Suprapubic skin (tissue), 4 donors: ENCODE results near the gene SH2B3. TPM values are rescaled to one million over a fixed set of nuclear protein-coding genes. Genes with fewer than 3 reads are reported as not detected.

Experiments
- DNase-seq, 2 donors: peaks; one replicate each; pipeline ENCODE4 v3.0.0-alpha.2; 2019; ENCODE audit warnings: low spot score in 2 of 2
- H3K27ac ChIP-seq: fragments of 200-600 bp; sonication (generic); one replicate; pipeline ENCODE4 v1.5.1; 2019
- H3K27me3 ChIP-seq: fragments of 200-600 bp; sonication (generic); one replicate; pipeline ENCODE4 v1.5.1; 2019
- H3K36me3 ChIP-seq: fragments of 200-600 bp; sonication (generic); one replicate; pipeline ENCODE4 v1.5.1; 2019
- H3K4me1 ChIP-seq: fragments of 200-600 bp; sonication (generic); one replicate; pipeline ENCODE4 v1.5.1; 2019
- H3K4me3 ChIP-seq: fragments of 200-600 bp; sonication (generic); one replicate; pipeline ENCODE4 v1.5.1; 2019; ENCODE audit warnings: mild to moderate bottlenecking
- H3K9me3 ChIP-seq: fragments of 200-600 bp; sonication (generic); one replicate; pipeline ENCODE4 v1.5.1; 2019
- CTCF ChIP-seq, 2 donors: fragments of 200-600 bp in 1 of 2; fragments of 450-650 bp in 1 of 2; sonication (generic) in 1 of 2; IDR thresholded peaks; one replicate each; pipeline ENCODE4 v1.5.1; 2016 to 2019; ENCODE audit warnings: antibody characterized with exemption in 2 of 2, mild to moderate bottlenecking in 1 of 2, moderate library complexity in 1 of 2
- EP300 ChIP-seq: sonication (generic); formaldehyde crosslinking; IDR thresholded peaks from one replicate; pipeline ENCODE4 v1.6.1; 2017; ENCODE audit warnings: antibody characterized with exemption
- POLR2A ChIP-seq, 2 donors: fragments of 450-650 bp; IDR thresholded peaks; one replicate each; pipeline ENCODE4 v1.6.1; 2017; ENCODE audit warnings: antibody characterized with exemption in 2 of 2, mild to moderate bottlenecking in 2 of 2, moderate library complexity in 2 of 2
- POLR2AphosphoS5 ChIP-seq, 3 donors: sonication (generic); formaldehyde crosslinking; IDR thresholded peaks; one replicate each; pipeline ENCODE4 v1.6.1; 2017; ENCODE audit warnings: antibody characterized with exemption in 3 of 3
- WGBS: methylation state at CpG from one replicate; pipeline ENCODE4 v1.1.5; 2018; 5-methylcytosine and 5-hydroxymethylcytosine counted together
- total RNA-seq, 4 donors: library from RNA; depleted of rRNA; stranded (reverse); fragments of >200 nt; gene quantifications; one replicate each; pipeline ENCODE4 v1.1.0, GENCODE V29; 2016

Gene SH2B3
- total RNA-seq, 4 donors from 2014 or later: 3.4 to 7.1 (median 4.2) TPM

DNA sequence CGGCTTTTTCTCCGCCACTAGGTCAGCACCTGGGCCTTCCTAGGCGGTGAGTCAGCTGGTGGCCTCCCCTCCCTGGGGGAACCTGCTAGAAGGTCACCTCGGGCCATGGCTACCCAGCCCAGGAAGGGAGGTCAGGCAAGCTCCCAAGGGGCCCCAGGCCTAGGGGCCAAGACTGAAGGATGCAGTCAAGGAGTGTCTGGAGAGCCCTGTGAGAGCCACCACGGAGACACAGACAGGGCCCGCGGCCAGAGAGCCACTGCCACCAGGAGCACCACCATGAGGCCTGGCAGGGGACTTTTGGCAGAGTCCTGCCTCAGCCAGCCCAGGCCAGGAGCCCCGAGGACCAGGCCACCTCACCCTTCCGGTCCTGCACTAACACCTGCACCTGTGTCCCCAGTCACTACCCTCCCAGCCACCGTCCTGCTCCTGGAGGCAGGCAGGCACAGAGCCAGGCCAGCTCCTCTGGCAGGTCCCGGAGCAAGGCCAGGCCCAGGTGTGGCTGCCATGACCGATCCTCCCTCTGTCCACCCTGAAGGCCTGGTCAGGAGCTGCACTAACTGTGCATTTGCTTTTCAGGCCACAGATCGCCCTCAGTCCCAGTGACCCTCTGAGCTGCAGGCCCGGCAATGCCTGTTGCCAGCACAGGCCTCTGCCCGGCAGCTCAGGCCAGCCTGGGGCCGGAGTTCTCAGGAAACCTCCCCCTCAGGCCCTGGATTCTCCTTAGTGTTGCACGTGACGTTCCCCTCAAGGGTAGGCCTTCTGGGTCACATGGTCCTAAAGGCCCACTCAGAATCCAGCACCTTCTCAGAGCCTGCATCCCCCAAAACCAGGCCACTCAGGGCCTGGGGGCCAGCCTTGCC is 43.8 kb upstream of the SH2B3 start:
- H3K27me3 ChIP-seq: no peaks in the 10 kb centered on the region
- no peak for TF ChIP-seq POLR2A (IDR thresholded peaks at IDR 0.05)
- no peak for TF ChIP-seq POLR2AphosphoS5 (IDR thresholded peaks at IDR 0.05)
- TF ChIP-seq EP300: no peak
- TF ChIP-seq CTCF (IDR thresholded peaks at IDR 0.05): no peak
- DNase-seq: no peak
- H3K4me1 ChIP-seq: peaks cover 6% of the 10 kb centered on the region
- H3K9me3 ChIP-seq: no peaks in the 10 kb centered on the region
- no peak overlapping the region for H3K27ac ChIP-seq
- no peak overlapping the region for H3K4me3 ChIP-seq
- H3K36me3 ChIP-seq: peaks cover 39% of the 10 kb centered on the region
- 86% methylated on average over 17 of the region's 18 CpGs for WGBS

GRCh38 chr12:111362687-111363475 is 42.8 kb upstream of the SH2B3 start:
- peaks cover 15% of the 10 kb centered on the region for H3K4me1 ChIP-seq
- DNase-seq: no peak
- H3K27ac ChIP-seq: no peak overlapping the region
- WGBS: 95% methylated on average over 35 of the region's 59 CpGs
- no peak overlapping the region for H3K4me3 ChIP-seq
- H3K36me3 ChIP-seq: peaks cover 39% of the 10 kb centered on the region
- TF ChIP-seq POLR2AphosphoS5 (IDR thresholded peaks at IDR 0.05) (no peak), EP300 (no peak), CTCF (IDR thresholded peaks at IDR 0.05) (no peak), POLR2A (IDR thresholded peaks at IDR 0.05) (no peak)
- H3K9me3 ChIP-seq: no peaks in the 10 kb centered on the region
- H3K27me3 ChIP-seq: no peaks in the 10 kb centered on the region

GRCh38 chr12:111363578-111363977 is 42.1 kb upstream of the SH2B3 start:
- no peak for DNase-seq
- H3K36me3 ChIP-seq: peaks cover 39% of the 10 kb centered on the region
- H3K27me3 ChIP-seq: no peaks in the 10 kb centered on the region
- peaks cover 20% of the 10 kb centered on the region for H3K4me1 ChIP-seq
- H3K27ac ChIP-seq: no peak overlapping the region
- WGBS: 100% methylated on average over 1 of the region's 3 CpGs
- H3K4me3 ChIP-seq: no peak overlapping the region
- TF ChIP-seq POLR2AphosphoS5 (IDR thresholded peaks at IDR 0.05): no peak
- TF ChIP-seq POLR2A (IDR thresholded peaks at IDR 0.05): no peak
- no peaks in the 10 kb centered on the region for H3K9me3 ChIP-seq

GRCh38 chr12:111366075-111366474 is 39.6 kb upstream of the SH2B3 start:
- peaks cover 26% of the 10 kb centered on the region for H3K4me1 ChIP-seq
- no peak overlapping the region for H3K27ac ChIP-seq
- 96% methylated on average over 10 of the region's 10 CpGs for WGBS

DNA sequence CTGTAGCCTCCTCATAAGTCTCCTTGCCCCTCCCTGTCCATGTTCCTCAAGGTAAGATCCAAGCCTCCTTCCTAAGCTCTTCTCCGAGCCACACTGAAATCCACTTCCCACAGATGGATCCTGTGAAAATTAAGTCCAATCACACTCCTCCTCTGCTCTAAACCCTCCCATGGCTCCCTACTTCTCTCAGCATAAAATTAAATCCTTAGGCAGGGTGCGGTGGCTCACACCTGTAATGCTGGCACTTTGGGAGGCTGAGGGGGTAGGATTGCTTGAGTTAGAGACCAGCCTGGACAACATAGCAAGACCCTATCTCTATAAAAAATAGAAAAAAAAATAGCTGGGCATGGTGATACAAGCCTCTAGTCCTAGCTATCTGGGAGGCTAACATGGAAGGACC is 39.1 kb upstream of the SH2B3 start:
- TF ChIP-seq CTCF (IDR thresholded peaks at IDR 0.05) (no peak), POLR2A (IDR thresholded peaks at IDR 0.05) (no peak), EP300 (no peak), POLR2AphosphoS5 (IDR thresholded peaks at IDR 0.05) (no peak)
- Histone ChIP-seq H3K4me3 (no peak overlapping the region), H3K4me1 (peaks cover 24% of the 10 kb centered on the region), H3K27ac (no peak overlapping the region), H3K9me3 (no peaks in the 10 kb centered on the region), H3K27me3 (no peaks in the 10 kb centered on the region), H3K36me3 (peaks cover 37% of the 10 kb centered on the region)
- WGBS: 93% methylated on average over 2 of the region's 2 CpGs
- no peak for DNase-seq

More at GRCh38 chr12:111366075-111366474, 39.6 kb upstream of the SH2B3 start:
- Histone ChIP-seq H3K27me3 (no peaks in the 10 kb centered on the region), H3K4me3 (no peak overlapping the region), H3K36me3 (peaks cover 39% of the 10 kb centered on the region), H3K9me3 (no peaks in the 10 kb centered on the region)
- no peak for DNase-seq
- TF ChIP-seq CTCF (IDR thresholded peaks at IDR 0.05) (no peak), POLR2A (IDR thresholded peaks at IDR 0.05) (no peak), EP300 (no peak), POLR2AphosphoS5 (IDR thresholded peaks at IDR 0.05) (no peak)
